GM19238 (cell line): ENCODE results near the gene WDFY1.

ENCODE experiments used
- DNase-seq: peaks from one replicate; pipeline ENCODE4 v3.0.0; 2011; ENCODE audit warnings: low spot score; ENCODE audit not compliant: insufficient read length

WDFY1 gene, protein sequence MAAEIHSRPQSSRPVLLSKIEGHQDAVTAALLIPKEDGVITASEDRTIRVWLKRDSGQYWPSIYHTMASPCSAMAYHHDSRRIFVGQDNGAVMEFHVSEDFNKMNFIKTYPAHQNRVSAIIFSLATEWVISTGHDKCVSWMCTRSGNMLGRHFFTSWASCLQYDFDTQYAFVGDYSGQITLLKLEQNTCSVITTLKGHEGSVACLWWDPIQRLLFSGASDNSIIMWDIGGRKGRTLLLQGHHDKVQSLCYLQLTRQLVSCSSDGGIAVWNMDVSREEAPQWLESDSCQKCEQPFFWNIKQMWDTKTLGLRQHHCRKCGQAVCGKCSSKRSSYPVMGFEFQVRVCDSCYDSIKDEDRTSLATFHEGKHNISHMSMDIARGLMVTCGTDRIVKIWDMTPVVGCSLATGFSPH

DNA sequence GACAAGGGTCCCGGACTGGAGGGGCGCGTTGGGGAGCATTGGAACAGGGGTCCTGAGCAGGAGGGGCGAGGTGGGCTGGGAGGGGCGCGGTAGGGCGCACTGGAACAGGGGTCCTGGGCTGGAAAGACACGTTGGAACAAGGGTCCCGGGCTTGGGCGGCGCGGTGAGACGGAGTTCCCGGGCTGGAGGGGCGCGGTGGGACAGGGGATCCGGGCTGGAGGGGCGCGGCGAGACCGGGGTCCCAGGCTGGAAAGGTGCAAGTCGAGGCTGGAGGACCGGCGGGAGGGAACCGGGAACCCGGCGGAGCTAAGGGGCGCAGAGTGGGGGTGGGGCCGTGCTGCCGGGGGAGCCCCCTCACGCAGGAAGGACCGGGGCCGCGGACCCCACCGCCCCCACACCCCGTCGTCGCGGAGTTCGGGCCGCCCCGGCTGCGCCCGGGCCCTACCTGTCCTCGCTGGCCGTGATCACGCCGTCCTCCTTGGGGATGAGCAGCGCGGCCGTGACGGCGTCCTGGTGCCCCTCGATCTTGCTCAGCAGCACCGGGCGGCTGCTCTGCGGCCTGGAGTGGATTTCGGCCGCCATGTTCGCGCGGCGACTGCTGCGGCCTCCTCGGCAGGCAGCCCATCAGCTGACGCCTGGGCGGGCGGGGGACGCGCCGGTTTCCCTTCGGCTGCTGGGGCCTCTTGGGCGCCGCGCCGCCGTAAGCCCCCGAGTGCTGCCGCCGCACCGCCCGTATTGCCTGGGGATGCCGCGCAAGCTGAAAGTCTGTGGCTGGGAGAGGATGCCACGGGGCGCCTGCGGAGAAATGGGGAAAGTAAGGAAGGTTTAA is at the start of gene WDFY1:
TSS of gene WDFY1 (minus strand) at position 633 of the 829 bp plus-strand sequence. CDS start at position 582, 51 bp downstream.
- peak; percentile 89 for DNase-seq

DNA sequence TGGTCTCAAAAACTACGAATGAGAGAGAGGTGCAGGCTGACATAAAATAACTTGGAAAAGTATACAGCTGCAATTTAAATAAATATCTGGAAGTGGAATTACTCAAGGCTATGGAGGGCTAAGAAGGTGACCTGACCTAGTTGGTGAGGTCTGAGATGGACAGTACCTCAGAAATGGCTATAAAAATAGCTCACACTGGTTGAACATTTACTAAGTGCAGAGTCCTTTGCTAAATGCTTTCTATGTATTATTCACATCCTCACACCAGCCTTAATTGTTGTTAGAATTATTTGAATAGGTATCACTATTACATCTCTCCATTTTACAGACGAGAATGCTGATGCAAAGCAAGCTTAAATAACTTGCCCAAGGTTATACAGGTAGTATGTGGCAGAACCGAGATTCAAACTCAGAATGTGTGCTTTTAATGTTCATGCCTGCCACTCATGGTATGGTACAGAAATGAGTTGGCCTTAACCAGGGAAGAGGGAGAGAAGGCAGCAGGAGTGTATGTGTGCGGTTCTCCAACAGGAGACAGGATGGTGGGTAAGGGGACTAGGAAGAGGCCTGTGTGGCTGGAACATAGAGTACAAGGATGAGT is 49.5 kb upstream of the WDFY1 start:
- DNase-seq = no peak

DNA sequence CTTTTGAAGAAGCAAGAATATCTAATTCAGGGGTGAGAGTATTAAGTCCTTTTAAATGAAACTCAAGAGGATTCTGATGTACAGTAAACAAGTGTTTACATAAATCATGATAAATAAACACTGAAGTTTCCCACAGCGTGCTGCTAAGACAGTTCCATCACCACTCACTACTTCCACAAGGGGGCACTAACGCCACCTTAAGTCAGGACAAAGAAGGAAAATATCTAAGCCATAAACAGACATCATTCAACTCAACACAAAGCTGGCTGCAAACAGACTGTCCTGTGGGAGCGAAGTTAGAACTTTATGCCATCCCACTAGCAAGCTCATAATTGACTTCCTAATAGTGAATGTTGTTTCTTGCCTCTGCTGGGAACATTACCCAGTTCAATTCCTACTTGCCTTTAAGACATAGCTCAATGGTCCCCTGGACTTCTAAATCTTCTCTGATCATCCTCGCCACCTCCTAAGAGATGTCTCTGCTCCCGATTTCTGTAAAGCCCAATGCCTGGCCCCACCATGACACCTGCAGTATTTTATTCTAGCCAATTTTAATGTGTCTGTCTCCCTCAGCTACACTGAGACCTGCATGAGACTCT is 48.6 kb upstream of the WDFY1 start:
- peak; percentile 37 for DNase-seq

DNA sequence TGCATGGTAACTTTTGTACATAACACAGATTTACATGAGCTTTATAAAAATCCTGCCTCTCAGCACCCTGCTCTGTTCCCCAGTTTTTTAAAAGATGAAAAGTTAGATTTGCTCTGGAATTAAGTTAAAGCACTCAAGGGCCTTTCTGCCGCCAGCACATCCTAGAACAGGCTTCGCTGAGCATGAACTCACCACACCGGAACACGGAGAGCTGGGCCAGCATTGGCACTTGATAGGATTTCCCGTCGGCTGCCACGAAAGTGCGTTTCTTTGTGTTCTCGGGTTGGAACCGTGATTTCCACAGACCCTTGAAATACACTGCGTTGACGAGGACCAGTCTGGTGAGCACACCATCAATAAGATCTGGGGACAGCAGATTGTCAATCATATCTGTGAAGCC is 46.5 kb upstream of the WDFY1 start:
- no peak for DNase-seq

DNA sequence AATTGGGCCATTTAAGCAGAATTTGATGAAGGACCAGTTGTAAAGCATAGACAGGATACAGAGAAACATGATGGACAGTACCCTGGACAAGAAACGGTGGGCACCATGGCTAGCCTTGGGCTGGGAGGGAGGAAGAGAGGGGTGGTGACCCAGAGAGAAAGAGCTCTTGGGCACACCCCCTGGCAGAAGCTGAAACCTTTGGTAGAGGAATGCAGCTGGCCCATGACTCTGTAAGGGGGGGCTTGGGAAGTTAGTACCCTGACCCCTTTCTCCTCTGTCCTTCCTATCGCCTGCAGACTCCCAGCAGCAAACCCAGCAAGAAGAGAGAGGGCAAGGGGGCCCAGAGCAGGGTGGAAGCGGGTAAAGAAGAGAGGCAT is 44.7 kb upstream of the WDFY1 start:
- DNase-seq = no peak

DNA sequence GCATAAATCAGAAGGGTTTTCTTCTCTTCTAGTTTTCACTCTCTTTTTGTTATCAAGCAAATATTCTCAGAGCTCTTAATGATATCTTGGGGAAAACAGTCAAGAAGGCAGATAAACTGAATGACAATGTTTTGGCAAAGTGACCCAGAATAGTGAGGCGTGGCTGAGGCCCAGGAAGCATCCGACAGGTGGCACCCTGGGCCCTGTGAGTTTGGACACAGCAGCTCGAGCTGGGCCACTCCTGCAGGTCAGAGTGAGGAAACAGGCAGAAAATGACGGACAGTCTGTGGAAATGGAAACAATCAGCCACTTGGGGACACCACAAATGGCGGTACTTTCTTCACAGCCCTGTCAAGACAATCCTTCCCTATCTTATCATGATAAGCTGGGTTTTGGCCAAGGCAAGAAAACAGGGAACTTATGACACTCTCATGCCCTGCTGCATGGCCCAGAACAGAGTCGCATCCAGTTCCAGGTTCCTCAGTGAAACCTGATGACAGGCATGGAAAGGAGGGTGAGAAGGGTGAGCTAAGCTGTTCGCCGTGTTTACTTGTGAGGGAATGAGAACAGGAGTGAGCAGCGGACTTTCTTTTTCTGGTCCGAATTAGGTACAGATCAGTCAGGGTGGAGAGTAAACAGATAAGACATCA is 44.2 kb upstream of the WDFY1 start:
- DNase-seq = no peak

DNA sequence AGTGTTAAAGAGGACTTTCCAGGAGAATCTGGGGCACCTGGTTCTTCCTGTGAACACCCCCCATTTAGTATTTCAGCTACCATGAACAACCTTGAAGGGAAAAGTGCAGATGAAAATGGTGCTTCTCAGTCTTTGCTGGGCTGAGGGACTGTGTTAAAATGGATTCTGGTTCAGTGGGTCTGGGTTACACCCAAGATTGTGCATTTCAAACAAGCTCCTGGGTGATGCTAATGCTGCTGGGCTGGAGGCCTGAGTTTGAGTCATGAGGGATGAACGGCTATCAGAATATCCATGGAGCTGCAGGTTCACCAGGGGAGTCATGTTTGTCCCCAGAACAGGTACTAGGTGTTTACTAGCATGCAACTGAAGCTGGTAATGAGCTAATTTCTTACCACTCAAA is 36.1 kb upstream of the WDFY1 start:
- no peak for DNase-seq

DNA sequence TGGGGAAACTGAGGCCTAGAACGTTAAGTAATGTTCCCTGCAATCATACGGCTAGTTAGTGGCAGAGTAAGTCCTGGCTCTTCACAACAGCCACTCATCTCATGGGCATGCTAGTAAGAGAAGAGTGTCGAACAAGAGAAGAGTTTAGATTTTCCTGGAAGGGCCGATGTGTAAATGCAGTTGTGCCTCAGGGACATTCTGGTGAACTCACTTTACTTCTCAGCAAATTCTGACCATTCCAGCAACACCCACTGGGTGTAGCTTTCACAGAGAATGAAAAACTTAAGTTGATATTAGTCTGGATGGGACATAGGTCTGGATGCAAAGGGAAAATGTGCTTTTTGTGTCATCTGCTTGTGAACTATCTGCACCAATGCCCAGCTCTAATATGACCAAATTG is 35.7 kb upstream of the WDFY1 start:
- no peak for DNase-seq

DNA sequence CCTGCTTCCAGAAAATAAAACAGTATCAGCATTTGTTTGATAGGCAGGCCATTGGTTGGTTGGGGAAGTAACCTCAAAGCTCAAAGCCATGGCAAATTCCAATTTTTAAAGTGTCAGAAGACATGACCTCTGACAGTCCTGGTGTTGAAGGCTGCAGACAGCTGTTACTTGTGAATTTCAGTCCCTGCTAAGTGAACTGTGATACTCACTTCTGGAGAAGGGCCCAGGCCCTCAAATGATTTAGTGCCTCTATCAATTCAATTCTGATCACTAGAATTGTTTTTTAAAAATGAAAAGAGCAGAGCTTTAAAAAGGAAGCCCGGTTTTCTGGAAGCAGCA is 35.2 kb upstream of the WDFY1 start:
- no peak for DNase-seq

DNA sequence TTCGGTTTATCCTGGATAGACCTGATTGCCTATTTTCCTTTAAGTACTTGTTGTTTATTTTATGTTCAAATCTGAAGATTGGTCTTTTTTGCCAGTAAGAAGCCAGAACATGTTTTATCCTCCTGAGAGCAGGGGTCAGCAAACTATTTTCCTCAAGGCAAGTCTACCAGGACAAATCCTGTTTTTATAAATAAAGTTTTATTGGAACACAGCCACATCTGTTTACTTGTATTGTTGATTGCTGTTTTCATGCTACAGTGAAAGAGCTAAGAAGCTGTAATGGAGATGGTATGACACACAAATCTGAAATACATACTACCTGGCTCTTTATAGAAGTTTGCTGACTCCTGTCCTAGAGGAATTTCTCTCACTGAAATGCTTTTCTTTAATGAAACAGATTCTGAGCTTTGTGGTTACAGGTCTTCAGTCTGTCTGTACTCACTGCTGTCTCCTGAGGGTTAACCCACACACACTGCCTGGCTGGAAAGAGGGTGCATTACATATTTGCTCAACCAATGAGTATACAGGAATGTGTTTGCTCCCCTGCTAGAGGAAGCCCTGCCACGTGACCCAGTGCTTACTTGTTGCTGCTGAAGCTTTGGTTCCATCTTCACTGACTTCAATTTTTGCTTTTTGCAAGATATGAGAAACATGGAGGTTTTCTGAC is 34.7 kb upstream of the WDFY1 start:
- no peak for DNase-seq

DNA sequence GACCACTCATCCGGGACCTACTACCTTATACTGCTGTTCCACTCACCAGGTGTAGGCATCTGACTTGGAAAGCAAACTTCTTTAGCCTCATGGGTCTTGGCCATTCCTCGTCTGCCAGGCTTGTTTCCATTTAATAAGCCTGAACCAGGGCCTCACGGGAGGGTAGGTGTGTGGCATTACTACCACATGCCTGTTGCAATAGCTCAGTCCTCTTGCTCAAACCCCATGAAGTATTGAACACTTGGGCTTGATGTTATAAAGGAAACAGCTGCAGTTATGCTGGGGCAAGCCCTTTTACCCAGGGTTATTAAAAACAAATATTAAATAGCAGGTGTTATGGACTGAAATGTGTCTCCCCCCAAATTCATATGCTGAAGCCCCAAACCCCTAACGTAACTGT is 33.3 kb upstream of the WDFY1 start:
- DNase-seq = no peak

DNA sequence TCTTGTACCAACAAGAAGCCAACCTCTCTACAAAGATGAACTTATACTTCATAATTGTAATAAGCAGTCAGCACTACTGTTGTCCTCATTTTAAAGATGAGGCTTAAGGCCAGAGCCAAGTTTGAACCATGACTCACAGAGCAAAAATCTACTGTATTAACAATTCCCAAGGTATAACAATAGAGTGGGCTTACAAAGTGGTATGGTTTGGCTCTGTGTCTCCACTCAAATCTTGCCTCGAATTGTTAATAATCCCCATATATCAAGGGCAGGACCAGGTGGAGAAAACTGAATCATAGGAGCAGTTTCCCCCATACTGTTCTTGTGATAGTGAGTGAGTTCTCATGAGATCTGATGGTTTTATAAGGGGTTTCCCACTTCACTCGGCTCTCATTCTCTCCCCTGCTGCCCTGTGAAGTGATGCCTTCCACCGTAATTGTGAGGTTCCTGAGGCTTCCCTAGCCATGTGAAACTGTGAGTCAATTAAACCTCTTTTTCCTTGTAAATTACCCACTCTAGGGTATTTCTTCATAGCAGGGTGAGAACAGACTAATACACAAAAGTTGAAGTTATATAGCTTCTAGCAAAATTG is 31.6 kb upstream of the WDFY1 start:
- DNase-seq = no peak

DNA sequence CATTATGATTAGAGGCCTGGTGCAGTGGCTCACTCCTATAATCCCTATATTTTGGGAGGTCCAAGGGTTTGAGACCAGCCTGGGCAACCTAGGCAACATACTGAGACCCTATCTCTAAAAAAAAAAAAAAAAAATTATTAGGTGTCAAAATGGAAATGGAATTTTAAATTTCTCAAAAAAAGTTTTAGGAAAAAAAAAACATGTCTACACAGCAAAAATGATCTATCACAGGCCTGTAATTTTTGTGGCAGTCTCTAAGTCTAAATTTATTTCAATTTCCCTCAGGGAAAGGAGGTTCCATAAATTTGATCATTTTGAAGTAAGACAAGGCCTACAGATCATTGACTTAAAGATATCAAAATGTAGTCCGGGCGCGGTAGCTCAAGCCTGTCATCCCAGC is 28.5 kb upstream of the WDFY1 start:
- DNase-seq = no peak

DNA sequence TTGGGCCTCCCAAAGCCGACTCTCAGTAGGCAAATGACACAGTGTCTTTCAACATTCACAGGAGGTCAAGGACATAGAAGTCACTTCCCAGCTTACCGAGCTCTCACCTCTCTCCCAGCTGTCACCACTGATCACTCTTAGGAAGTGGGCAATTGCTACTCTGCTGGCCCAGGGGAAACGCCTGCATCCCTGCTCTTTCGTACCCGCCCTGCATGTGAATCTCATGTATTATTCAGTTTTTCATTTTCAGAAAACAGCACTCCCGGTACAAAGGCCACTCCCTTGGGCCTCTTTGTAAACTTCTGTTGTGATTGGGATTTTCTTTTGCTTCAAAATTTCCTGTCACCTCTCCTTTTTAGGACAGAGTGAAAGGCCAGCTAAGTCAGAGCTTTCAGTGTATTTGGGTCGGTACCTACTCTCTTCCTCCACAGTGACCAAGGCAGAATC is 27.5 kb upstream of the WDFY1 start:
- DNase-seq = no peak

DNA sequence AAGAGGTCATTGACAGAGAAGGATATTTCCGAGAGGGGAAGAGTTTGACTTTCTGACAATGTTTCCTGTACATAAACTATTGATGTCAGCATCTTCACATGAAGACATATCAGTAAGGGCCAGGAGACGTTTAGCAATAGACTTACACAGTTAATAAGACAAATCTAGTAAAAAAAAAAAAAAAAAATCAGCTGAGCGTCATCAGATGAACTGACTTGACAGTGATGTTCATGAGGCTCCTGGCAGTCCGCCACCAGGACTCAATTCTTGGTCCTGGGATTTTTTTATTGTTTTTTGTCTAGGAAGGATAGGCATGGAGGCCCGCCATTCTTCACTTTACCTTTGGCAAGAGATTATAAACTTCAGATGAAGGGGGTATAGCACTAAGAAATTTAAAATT is 26.6 kb upstream of the WDFY1 start:
- DNase-seq = no peak

DNA sequence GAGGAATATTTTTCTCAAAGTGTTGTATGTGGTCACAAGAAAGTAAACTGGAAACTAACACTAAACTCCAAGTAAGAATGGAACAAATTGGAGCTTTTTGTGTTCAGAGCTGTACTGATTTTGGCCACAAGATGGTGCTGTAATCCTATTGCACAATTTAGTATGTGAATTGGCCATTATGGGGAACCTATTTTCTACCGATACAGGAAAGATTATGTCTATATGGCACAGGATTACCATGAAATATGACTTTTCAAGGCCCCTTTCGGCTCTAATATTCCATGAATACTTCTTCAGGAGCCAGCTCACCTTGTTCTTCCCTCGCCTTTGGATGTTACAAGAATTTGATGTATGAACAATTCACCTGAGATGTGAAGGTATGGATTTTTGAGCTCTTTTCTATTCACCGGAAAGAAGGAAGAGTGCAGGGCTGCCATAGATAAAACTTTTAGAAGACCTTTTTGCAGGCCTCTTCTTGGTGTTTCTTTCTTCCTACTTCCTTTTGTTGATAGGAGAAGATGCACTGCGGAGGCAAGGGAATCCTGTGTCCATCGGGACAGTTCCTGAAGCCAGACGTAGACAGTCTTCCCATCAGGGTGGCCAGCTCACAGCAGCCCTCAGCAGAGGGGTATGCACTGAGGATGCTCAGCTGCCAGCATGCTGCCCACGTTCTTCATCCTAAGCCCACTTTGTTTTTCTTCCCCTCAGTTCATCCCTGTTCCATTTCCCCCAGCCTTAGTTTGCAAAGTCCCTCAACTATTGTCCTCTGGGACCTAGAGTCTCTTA is 25.4 kb upstream of the WDFY1 start:
- DNase-seq = no peak

DNA sequence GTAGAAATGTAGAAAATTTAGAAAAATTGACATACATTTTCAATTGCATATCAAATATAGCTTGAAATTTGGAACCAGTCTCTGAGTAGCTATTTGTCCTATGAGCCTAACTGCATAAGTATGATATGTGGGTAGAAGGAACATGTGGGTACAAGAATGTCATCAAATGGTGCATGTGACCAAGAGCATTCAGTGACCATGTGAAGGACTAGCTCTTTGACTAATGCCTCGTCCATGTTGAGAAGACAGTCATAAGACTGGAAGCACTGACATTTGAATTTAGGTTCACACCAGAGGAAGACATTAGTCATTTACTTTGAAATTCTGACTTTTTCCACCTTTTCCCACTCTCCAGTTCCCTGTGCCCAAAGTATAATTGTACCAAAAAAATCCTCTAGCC is 24.7 kb upstream of the WDFY1 start:
- DNase-seq = no peak

DNA sequence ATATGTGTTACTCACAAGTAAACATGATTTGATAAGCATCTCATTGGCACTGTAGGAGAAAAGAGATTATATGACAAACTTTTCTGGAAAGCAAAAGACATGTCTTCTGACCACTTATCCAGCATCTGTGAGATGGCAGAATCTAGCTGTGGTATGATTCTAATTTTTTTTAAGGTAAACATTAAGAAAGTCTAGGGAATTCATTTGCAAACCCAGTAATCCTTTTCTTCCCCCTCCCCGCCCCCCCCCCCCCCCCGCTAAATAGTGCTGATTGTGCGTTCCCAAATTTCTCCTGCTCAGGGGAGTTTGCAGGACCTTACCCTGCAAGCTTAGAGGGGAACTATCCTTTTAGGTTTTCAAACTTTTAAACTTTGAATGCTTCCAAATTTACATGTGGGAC is 24.2 kb upstream of the WDFY1 start:
- DNase-seq = no peak

DNA sequence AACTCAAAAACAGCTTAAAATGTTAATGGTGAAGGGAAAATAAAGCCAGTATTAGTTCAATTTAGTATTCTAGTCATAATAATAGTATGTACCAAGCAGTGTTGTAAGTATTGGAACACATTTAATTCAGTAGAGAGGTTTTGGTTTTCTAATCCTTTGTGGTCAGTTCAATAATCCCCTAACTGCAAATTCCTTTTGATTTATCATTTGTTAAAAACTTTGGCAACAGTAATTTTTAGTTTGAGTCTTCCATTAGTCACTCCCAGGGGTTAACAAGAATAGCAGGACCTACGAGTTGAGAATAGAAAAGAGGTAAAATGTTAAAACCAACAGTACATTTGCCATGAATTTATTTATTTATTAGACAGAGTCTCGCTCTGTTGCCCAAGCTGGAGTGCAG is 22.8 kb upstream of the WDFY1 start:
- no peak for DNase-seq

DNA sequence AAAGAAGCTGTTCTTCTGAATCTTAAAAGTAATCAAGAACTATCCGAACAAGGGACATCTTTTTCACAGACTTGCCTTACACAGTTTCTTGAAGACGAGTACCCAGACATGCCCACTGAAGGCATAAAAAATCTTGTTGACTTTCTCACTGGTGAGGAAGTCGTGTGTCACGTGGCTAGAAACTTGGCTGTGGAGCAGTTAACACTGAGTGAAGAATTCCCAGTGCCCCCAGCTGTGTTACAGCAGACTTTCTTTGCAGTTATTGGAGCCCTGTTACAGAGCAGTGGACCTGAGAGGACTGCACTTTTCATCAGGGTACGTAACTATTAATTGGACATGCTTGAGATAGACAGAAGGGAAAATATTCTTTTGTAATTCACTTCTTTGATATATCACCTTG is 14.6 kb upstream of the WDFY1 start:
- no peak for DNase-seq
